ENCODE measurements around the gene IFI27L2. TPM values are rescaled to one million over a fixed set of nuclear protein-coding genes. Genes with fewer than 3 reads are reported as not detected.

The IFI27L2 gene
- total RNA-seq, 2 experiments from 2014 or later: 52.6 to 102 TPM

- Histone ChIP-seq H3K36me3 (ENCODE audit: insufficient read depth, low read length) (no peaks in the 10 kb centered on the region), H4K20me1 (ENCODE audit: insufficient read depth, low read length) (no peaks in the 10 kb centered on the region), H3K9me2 (ENCODE audit: insufficient read depth, low read length) (no peaks in the 10 kb centered on the region), H3K9me3 (ENCODE audit: low read length) (no peaks in the 10 kb centered on the region), H3K4me3 (ENCODE audit: low read depth, low read length, poor library complexity, severe bottlenecking) (no peak overlapping the region), H3K4me1 (ENCODE audit: insufficient read depth, low read length, poor library complexity, severe bottlenecking) (peaks cover 16% of the 10 kb centered on the region), H3K27ac (ENCODE audit: low read depth, low read length, poor library complexity, severe bottlenecking) (no peak overlapping the region), H2AFZ (ENCODE audit: low read length) (peak overlapping the region; percentile 60; the same call in 1 of the 2 replicates), H3K79me2 (ENCODE audit: insufficient read depth, low read depth, low read length) (no peaks in the 10 kb centered on the region), H3K4me2 (ENCODE audit: low read length) (no peak overlapping the region)
- intact Hi-C loops (cut with micrococcal nuclease; ENCODE audit: unreplicated experiment): no loop called here
- BruUV-seq (replicated peaks): no TSS peak
- POLR2A ChIA-PET: interaction anchor here (0.9 kb wide), 1 partner anchor 16 kb away, joined by 3 read pairs; no protein-coding TSS in a partner anchor
- CTCF ChIA-PET (ENCODE audit: unreplicated experiment): interaction anchor here (1.3 kb wide), 1 partner anchor 13 kb away, joined by 5 read pairs; no protein-coding TSS in a partner anchor
- DNase-seq (ENCODE audit: low spot score): peak; percentile 58
- TF ChIP-seq EZH2phosphoT487 (IDR thresholded peaks at IDR 0.05; ENCODE audit: borderline replicate concordance, low read depth, low read length) (no peak), CTCF (conservative IDR thresholded peaks at IDR 0.05; ENCODE audit: low read length) (no peak)
Measured at GRCh38 chr14:94145902-94146527, 16.6 kb upstream of the IFI27L2 start.

GRCh38 chr14:94144765-94145164 is 15.4 kb upstream of the IFI27L2 start:
- H3K4me1 ChIP-seq (ENCODE audit: insufficient read depth, low read length, poor library complexity, severe bottlenecking): peaks cover 16% of the 10 kb centered on the region
- CTCF ChIA-PET (ENCODE audit: unreplicated experiment): interaction anchor here (1.3 kb wide), 1 partner anchor 12 kb away, joined by 5 read pairs; no protein-coding TSS in a partner anchor
- no peaks in the 10 kb centered on the region for H3K36me3 ChIP-seq (ENCODE audit: insufficient read depth, low read length)
- H2AFZ ChIP-seq (ENCODE audit: low read length): peak overlapping the region; percentile 65
- H3K9me2 ChIP-seq (ENCODE audit: insufficient read depth, low read length): no peaks in the 10 kb centered on the region
- no peak for TF ChIP-seq EZH2phosphoT487 (IDR thresholded peaks at IDR 0.05; ENCODE audit: borderline replicate concordance, low read depth, low read length)
- TF ChIP-seq CTCF (conservative IDR thresholded peaks at IDR 0.05; ENCODE audit: low read length): no peak
- POLR2A ChIA-PET: no interaction called here
- H3K4me2 ChIP-seq (ENCODE audit: low read length): no peak overlapping the region
- no peak overlapping the region for H3K4me3 ChIP-seq (ENCODE audit: low read depth, low read length, poor library complexity, severe bottlenecking)
- DNase-seq (ENCODE audit: low spot score): no peak
- no peaks in the 10 kb centered on the region for H4K20me1 ChIP-seq (ENCODE audit: insufficient read depth, low read length)
- no TSS peak for BruUV-seq (replicated peaks)
- intact Hi-C loops (cut with micrococcal nuclease; ENCODE audit: unreplicated experiment): no loop called here
- H3K9me3 ChIP-seq (ENCODE audit: low read length): no peaks in the 10 kb centered on the region
- H3K27ac ChIP-seq (ENCODE audit: low read depth, low read length, poor library complexity, severe bottlenecking): no peak overlapping the region
- H3K79me2 ChIP-seq (ENCODE audit: insufficient read depth, low read depth, low read length): no peaks in the 10 kb centered on the region

- Histone ChIP-seq H3K9me3 (ENCODE audit: low read length) (no peaks in the 10 kb centered on the region), H3K36me3 (ENCODE audit: insufficient read depth, low read length) (no peaks in the 10 kb centered on the region), H3K79me2 (ENCODE audit: insufficient read depth, low read depth, low read length) (no peaks in the 10 kb centered on the region), H3K9me2 (ENCODE audit: insufficient read depth, low read length) (no peaks in the 10 kb centered on the region), H4K20me1 (ENCODE audit: insufficient read depth, low read length) (no peaks in the 10 kb centered on the region), H3K4me2 (ENCODE audit: low read length) (no peak overlapping the region), H3K27ac (ENCODE audit: low read depth, low read length, poor library complexity, severe bottlenecking) (no peak overlapping the region), H3K4me1 (ENCODE audit: insufficient read depth, low read length, poor library complexity, severe bottlenecking) (peaks cover 16% of the 10 kb centered on the region), H3K4me3 (ENCODE audit: low read depth, low read length, poor library complexity, severe bottlenecking) (no peak overlapping the region), H2AFZ (ENCODE audit: low read length) (no peak overlapping the region)
- no TSS peak for BruUV-seq (replicated peaks)
- intact Hi-C loops (cut with micrococcal nuclease; ENCODE audit: unreplicated experiment): no loop called here
- ChIA-PET POLR2A (interaction anchor here (0.7 to 2.3 kb wide), 3 partner anchors 25 to 1197 kb away, joined by 3 to 7 read pairs (median 3); partner anchors contain the start of gene OTUB2), CTCF (ENCODE audit: unreplicated experiment) (no interaction called here)
- no peak for DNase-seq (ENCODE audit: low spot score)
- TF ChIP-seq CTCF (conservative IDR thresholded peaks at IDR 0.05; ENCODE audit: low read length): no peak
- no peak for TF ChIP-seq EZH2phosphoT487 (IDR thresholded peaks at IDR 0.05; ENCODE audit: borderline replicate concordance, low read depth, low read length)
Measured at GRCh38 chr14:94143711-94144110, 14.3 kb upstream of the IFI27L2 start.
